ENCODE measurements around the gene MAN1B1.

- no peak for TF ChIP-seq SP2 (IDR thresholded peaks at IDR 0.05; ENCODE audit: low read length)
- TF ChIP-seq SUZ12 (IDR thresholded peaks at IDR 0.05; ENCODE audit: low read length): no peak
- no peak for TF ChIP-seq PHF8 (conservative IDR thresholded peaks at IDR 0.05; ENCODE audit: low read depth, low read length)
- TF ChIP-seq CTCF (IDR thresholded peaks at IDR 0.05; ENCODE audit: control extremely low read depth in 1 of 3, insufficient read depth in 1 of 3, low read depth in 1 of 3, low read length in 3 of 3): no peak
- TF ChIP-seq RNF2 (IDR thresholded peaks at IDR 0.05; ENCODE audit: borderline replicate concordance, low read depth, low read length, missing control alignments, poor library complexity, severe bottlenecking): no peak
- TF ChIP-seq EZH2 (IDR thresholded peaks at IDR 0.05; ENCODE audit: low read depth, low read length, severe bottlenecking): no peak
- no peak for TF ChIP-seq POU5F1 (IDR thresholded peaks at IDR 0.05; ENCODE audit: low read depth, low read length)
- no peak for TF ChIP-seq CEBPB (IDR thresholded peaks at IDR 0.05; ENCODE audit: low read depth, low read length)
These were observed 61.9 kb downstream of the MAN1B1 start for GRCh38 chr9:137148661-137149060.
